ENCODE data around the gene TFAP2A.

DNA sequence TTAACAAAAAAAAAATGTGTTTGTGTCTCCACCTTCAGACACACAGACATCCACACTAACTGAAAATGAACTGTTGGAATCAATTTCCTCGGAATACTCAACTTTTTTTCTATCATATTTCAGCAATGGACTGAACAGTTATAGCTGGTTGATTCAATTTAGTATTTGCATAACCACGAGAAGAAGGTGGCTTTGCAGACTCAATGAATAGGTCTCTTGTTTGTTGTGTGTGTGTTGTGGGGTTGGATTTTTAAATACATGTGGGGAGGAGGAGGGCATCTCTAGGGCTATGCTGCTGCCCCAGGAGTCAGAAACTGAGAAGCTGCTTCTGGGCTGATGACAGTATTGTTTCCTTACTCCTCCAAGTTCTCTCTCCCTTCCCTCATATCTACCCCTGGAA, 28.7 kb downstream of the TFAP2A start:
- TF ChIP-seq, protein P1, sequence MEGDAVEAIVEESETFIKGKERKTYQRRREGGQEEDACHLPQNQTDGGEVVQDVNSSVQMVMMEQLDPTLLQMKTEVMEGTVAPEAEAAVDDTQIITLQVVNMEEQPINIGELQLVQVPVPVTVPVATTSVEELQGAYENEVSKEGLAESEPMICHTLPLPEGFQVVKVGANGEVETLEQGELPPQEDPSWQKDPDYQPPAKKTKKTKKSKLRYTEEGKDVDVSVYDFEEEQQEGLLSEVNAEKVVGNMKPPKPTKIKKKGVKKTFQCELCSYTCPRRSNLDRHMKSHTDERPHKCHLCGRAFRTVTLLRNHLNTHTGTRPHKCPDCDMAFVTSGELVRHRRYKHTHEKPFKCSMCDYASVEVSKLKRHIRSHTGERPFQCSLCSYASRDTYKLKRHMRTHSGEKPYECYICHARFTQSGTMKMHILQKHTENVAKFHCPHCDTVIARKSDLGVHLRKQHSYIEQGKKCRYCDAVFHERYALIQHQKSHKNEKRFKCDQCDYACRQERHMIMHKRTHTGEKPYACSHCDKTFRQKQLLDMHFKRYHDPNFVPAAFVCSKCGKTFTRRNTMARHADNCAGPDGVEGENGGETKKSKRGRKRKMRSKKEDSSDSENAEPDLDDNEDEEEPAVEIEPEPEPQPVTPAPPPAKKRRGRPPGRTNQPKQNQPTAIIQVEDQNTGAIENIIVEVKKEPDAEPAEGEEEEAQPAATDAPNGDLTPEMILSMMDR (conservative IDR thresholded peaks at IDR 0.05 in 1 of 2, IDR thresholded peaks at IDR 0.05 in 1 of 2; ENCODE audit: low read depth in 1 of 2, low read length in 2 of 2): no peak
- no peak for TF ChIP-seq EZH2 (IDR thresholded peaks at IDR 0.05; ENCODE audit: low read length, missing control alignments)

All from fibroblast of lung (primary cell).